ENCODE data around the gene GMCL2.
"Not testable (repeated sequence)": the region's sequence is repeated elsewhere in the genome, so short reads cannot be mapped to it uniquely, and the experiment has no call there.

Gene GMCL2

DNA sequence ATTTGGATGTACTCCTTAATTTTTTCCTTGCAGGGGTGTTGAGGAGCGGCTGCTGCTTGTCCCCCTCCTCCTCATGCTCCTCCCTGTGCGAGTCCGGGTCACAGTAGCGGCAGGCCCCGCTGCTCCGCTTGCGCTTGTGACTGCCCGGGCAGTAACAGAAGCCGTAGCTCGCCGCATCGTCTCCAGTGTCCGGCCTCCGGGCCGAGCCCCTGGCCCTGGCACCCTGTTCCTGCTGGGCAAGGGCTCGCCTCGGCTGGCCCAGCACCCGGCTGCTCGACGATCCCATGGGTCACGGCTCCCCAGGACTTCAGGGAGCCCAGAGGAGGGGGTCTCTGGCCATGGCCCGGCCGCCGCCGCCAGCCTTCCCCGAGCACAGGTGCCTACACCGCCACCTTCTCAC is at the start of gene GMCL2:
Gene GMCL2 (minus strand): TSS at position 358 of the 400 bp plus-strand sequence. CDS start 72 bp downstream, at position 286.
- no peak for DNase-seq (ENCODE audit: extremely low read depth in 1 of 2, low read depth in 1 of 2)

- no peak for DNase-seq (ENCODE audit: extremely low read depth in 1 of 2, low read depth in 1 of 2)
Measured at GRCh38 chr5:178236679-178237078, 49.5 kb upstream of the GMCL2 start.

- DNase-seq (ENCODE audit: extremely low read depth in 1 of 2, low read depth in 1 of 2), result no peak
Measured at GRCh38 chr5:178236126-178236525, 49.0 kb upstream of the GMCL2 start.

- DNase-seq (ENCODE audit: extremely low read depth in 1 of 2, low read depth in 1 of 2), result no peak
Measured at GRCh38 chr5:178235588-178235974, 48.4 kb upstream of the GMCL2 start.

DNA sequence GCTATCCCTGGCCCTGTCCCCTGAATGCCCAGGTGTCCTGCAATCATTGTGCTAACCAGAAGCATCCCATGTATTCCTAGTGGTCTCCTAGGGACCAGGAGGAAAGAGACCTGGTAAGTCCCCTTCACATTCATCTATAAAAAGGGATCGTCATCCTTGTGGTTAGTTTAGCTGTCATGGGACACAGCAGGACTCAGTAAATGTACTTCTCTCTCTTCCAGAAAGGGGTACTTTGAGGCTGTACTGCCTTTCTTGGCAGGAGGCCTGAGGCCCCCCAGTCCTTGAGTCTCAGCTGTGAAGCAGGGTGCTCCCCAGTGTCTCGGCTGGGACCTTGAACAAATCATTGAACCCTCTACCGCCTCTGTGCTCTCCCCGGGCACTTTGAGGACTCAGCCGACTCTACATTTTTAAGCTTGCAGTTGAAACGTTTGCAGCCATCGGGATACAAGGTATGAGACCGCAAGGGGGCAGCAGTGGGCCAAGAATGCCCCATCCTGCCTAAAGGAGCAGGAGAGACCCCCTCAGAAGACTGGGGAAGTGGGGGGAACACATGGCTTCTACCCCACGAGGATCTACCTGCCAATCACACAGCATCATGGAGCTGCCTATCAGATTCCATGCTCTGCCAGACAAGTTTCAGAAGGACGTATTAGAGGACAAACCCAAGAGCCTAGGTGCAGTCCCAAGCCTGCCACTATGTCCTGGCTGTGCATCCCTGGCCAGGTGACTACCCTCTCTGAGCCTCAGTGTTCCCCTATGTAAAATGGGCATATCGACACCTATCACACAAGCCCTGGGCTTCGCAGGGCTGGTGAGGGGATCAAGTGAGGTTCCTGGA is 47.8 kb upstream of the GMCL2 start:
- DNase-seq (ENCODE audit: extremely low read depth in 1 of 2, low read depth in 1 of 2), result peak; percentile 56 to 68

DNA sequence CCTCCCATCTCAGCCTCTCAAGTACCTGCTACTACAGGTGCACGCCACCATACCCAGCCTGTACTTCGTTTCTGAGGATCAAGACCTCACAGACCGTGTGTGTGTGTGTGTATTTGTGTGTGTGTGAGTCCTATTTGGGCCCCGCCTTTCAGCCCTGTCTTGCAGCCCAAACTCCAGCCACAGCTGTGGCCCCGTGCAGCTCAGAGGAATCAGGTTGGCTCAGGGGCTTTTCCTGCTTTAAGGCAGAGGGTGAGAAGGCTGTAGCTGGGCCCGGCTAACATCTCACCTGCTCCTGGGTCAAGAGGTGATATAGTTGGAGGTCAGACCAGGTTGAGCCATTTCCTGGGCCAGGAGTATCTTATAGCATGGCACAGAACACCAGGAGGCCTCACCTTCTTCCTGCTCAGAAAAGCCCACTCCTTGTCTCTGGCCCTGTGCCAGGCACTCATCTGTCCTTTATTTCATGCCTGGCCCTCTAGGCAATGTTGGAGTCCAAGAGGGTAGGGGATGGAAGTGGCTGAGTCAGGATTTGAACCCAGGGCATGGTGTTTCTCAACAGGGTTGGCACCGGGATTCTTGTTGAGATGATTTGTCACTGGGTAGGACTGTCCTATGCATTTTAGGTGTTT is 47.1 kb upstream of the GMCL2 start:
- DNase-seq (ENCODE audit: extremely low read depth in 1 of 2, low read depth in 1 of 2), result no peak

DNA sequence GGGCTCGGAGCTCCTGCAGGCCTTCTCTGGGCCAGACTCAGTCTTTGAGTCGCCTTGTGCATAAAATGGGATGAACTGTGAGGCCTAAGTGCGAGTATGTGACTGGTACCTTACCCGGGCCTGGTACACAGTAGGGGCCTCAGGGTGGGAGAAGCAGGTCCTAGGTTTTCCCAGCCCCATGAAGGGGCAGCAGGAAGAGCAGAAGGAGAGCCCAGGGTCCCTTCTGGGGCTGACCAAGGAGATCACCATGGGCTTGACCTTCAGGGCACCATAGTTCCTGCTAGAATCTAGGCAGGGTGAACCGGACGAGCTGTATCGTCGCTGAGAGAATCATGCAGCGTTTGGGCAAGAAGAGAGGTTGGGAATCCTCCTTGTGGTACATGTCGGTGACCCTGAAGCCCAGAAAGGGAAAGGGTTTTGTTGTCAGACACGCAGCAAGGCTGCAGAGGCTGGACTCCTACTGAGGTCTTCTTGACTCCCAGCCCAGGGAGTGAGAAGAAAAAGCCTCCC is 45.8 kb upstream of the GMCL2 start:
- DNase-seq (ENCODE audit: extremely low read depth in 1 of 2, low read depth in 1 of 2), result no peak

GRCh38 chr5:178232124-178232919 is 45.2 kb upstream of the GMCL2 start, which contains the start of gene PHYKPL:
Gene PHYKPL, minus strand, starts transcription at chr5:178232802. Its CDS starts 252 bp downstream, at chr5:178232550.
- peak; percentile 55 to 64 for DNase-seq (ENCODE audit: extremely low read depth in 1 of 2, low read depth in 1 of 2)

GRCh38 chr5:178231539-178232123 is 44.5 kb upstream of the GMCL2 start:
- DNase-seq (ENCODE audit: extremely low read depth in 1 of 2, low read depth in 1 of 2), result no peak

DNA sequence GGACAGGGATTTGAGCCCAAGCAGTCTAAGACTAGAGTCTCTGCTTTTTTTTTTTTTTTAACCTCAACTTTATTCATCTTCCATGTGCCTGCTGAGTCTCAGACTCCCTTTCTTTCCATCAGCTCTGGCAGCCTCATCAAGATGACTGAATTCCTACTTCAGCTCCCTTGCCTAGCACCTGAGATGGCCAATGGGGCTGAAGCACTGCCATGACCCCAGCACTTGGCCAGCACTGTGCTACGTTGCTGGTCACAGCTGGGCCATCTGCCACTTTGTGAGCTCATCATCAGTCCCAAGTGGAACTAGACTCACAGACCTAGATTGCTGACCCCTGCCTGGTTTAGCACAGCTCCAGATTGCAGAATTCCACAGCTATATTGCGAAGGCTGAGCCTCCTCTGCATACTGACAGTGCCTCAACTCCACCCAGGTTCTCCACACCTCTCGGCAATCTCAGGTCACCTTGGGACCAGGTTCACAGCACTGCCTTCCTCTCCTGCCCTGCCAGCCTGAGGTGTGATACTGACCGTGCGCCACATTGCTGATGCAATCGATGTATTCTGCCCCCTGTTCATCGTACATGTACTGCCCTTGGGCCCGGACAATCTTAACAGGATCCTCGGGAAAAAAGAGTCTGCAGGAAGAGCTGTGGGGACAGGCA is 43.8 kb upstream of the GMCL2 start:
- no peak for DNase-seq (ENCODE audit: extremely low read depth in 1 of 2, low read depth in 1 of 2)

DNA sequence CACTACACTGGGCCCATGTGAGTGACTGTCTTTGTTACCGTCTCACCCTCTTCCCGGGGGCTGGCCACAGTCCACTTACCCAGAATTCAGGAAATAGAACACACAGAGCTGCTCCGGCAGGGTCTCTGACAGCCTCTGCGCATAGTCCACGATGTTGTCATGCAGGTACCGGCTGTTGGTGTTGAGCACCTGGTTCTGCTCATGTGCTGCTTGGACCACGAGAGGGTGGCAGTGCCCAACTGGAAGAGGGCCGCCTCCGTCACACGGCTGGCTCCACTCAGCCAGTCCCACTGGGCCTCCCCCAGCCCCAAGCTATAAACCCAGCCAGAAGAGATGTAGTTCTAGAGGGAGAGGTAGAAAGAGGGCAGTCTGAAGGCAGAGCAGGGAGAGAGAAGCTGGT is 42.7 kb upstream of the GMCL2 start:
- DNase-seq (ENCODE audit: extremely low read depth in 1 of 2, low read depth in 1 of 2), result no peak

DNA sequence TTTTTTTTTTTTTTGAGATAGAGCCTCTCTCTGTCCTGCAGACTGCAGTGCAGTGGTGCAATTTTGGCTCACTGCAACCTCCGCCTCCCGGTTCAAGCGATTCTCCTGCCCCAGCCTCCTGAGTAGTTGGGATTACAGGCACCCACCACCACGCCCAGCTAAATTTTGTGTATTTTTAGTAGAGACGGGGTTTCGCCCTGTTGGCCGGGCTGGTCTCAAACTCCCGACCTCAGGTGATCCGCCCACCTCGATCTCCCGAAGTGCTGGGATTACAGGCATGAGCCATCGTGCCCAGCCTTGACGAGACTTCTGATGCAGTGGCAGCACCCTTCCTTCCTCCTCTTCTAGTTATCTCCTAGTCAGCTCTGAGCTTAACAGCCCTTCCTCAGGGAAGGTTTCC is 41.9 kb upstream of the GMCL2 start:
- DNase-seq (ENCODE audit: extremely low read depth in 1 of 2, low read depth in 1 of 2), result not testable (repeated sequence)

DNA sequence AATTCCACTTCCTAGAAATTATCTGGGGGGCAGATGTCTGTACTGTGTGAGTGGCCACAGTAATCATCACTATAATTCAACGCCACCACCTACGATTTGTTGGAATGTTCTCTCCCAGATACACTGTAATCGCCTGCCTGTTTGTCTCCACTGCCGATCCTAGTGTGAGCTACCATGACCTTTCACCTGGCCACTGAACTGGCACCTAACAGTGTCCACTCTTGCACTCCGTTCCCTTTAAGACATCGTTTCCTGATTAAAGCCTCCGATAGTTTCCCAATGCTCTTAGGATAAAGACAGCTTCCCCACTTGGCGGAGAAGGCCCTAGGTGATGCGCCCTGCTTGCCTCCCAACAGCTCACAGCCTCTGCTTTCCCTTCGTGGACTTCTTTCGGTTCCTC is 41.4 kb upstream of the GMCL2 start:
- DNase-seq (ENCODE audit: extremely low read depth in 1 of 2, low read depth in 1 of 2), result no peak

- DNase-seq (ENCODE audit: extremely low read depth in 1 of 2, low read depth in 1 of 2), result no peak
Measured at GRCh38 chr5:178227929-178228328, 40.8 kb upstream of the GMCL2 start.

- DNase-seq (ENCODE audit: extremely low read depth in 1 of 2, low read depth in 1 of 2), result no peak
Measured at GRCh38 chr5:178227138-178227659, 40.0 kb upstream of the GMCL2 start.

- DNase-seq (ENCODE audit: extremely low read depth in 1 of 2, low read depth in 1 of 2), result no peak
Measured at GRCh38 chr5:178225174-178225573, 38.0 kb upstream of the GMCL2 start.

DNA sequence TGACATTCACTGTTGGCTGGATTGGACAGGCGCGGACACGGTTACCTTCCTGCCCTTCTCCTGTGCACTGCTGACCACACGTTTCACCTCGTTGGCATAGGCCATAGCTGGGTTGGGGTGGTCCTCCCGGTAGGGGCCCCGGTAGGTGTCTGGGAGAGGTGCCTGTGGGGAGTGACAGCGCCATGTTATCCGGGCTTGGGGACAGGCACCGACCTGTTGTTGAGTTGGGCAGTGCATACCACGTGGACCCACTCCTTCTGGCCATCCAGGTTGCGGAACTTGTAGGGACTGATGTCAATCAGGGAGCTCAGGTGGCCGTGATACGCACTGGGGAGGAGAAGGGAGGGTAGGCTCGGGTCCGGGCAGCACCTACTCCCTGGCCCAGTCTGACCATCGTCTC is 37.2 kb upstream of the GMCL2 start:
- no peak for DNase-seq (ENCODE audit: extremely low read depth in 1 of 2, low read depth in 1 of 2)

- no peak for DNase-seq (ENCODE audit: extremely low read depth in 1 of 2, low read depth in 1 of 2)
Measured at GRCh38 chr5:178223828-178224335, 36.7 kb upstream of the GMCL2 start.

DNA sequence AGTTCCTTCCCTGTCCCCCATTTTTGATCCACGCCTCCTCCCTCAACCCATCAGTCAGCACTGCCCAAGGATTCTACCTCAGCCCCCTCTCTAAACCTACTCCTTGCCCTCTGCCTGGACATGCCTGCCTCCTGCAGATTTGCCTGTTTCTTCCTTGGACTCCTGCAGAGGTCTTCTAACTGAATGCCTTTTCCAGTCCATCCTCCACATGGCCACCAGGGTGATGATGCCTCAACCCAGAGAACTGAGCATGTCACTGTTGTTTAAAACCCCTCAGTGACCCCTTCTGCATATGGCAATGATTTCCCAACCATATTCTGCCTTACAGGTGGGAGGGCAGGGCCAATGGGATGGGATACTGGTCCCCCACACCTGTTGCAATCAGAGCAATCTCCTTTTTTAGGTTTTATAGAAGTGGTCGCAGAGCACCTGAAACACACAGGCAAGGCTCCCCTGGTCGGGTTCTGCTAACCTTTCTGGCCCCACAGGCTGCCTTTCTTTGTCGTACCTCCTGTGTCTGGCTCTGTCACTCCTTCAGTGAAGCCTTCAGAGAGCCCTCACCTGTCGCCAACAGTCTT is 36.1 kb upstream of the GMCL2 start:
- no peak for DNase-seq (ENCODE audit: extremely low read depth in 1 of 2, low read depth in 1 of 2)

DNA sequence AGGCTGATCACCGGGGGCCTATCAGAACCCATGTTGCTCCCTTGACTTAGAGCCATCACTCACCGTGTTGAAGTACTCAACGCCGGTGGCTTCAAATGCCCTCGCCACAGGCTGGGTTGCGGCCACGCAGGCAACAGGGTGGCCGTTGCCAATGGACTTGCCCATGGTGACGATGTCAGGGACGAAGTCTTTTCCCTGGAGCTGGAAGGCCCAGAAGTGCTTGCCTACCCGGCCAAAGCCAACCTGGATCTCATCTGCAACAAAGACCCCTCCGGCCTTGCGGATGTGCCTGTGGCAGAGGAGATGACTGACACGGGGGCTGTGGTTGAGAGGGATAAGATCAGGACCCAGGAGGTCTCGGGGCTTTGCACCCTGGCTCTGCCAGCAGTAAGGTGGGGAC is 35.1 kb upstream of the GMCL2 start:
- DNase-seq (ENCODE audit: extremely low read depth in 1 of 2, low read depth in 1 of 2), result no peak

All from stimulated activated CD8-positive, alpha-beta memory T cell treated with anti-CD3 and anti-CD28 coated beads, Interleukin-7, amount 100 ng/mL, for 48 hours (primary cell).